Measurements from ENCODE around the gene TMEM220.
"Not testable (repeated sequence)": the region's sequence is repeated elsewhere in the genome, so short reads cannot be mapped to it uniquely, and the experiment has no call there.

TMEM220 gene

DNA sequence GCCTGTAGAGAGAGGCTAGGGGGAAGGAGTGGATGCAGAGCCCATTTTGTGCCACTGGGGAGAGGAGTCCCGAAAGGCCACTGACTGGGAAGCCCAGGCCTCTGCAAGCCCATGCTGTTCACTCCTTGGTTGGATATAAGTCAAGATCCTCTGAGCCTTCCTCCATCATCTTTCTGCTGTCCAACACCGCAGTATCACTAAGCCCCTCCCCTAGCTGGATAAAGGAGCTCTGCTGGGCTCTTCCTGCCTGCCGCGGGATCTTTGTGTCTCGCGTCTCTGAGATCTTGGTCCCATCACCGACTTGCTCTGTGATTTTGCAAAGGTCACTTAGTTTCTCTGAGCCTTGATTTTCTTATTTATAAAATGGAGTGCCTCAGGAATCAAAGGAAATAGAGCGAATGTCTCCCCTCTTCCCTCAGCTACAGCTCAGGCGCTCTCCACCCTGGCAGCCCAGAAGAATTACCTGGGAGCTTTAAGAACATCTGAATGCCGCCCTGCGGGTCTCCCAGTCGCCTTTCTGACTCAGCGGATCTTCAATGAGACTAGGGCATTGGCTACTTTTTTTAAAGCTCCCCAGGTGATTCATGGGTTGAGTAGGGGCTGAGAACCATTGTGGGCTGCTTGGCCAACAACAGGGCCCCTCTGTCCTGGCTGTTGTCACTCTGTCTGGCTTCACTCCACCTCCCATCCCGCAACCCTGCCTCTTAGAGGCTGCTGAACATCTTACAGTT, 25.2 kb upstream of the TMEM220 start:
- DNase-seq (ENCODE audit: low read depth in 2 of 2): no peak

DNA sequence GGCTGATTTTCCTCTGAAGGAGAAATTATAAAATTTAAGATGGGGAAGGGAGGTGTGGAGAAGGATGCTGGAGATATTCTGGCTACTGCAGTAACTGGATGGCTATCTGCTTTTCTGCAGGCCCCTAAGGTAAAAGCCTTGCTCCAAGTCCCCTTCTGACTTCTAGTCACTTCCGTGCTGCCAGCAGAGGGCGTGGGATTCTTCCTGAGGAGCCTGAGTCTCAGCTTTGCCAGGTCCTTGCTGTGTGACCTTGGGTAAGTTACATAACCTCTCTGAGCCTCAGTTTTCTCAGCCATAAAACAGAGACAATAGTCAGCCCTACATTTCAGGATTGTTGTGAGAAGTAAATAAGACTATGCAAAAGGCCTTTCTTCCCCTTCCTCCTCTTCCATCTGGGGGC, 24.3 kb upstream of the TMEM220 start:
- no peak for DNase-seq (ENCODE audit: low read depth in 2 of 2)

DNA sequence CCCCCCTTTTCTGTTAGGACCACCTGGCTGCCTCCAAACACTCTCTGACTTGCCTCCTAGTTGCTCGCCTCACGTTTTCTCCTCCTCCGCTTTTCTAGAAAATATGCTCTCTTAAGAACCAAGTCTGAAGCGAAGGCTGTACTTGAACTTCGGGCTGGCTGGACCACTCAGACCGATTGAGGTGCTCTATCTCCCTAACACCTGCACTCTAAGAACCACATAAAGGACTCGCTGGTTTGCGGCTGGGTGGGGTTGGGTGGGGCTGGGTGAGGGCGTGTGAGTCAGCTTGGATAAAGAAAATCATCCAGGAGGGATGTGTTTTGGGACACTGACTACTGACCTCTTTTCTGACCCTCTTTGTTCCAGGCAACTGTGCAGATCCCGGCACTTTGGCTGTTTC, 22.9 kb upstream of the TMEM220 start:
- no peak for DNase-seq (ENCODE audit: low read depth in 2 of 2)

DNA sequence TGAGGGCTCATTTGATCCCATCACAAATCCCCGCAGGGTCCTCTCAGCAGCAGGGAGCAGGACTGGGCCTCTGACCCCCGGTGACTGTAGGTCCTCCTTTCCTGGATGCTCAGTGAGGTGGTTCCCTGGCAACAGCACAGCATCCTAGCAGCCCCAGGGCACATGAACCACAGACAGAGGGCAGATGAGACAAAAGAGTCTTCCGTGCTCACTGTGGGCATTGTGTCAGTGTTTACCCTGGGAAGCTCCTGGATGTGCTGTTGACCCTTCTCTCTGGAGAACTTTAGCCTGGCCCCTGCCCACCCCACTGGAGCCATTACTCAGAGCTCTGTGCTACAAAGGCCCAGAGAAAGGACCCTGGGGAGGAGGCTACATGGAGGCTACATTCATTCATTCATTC, 21.7 kb upstream of the TMEM220 start:
- no peak for DNase-seq (ENCODE audit: low read depth in 2 of 2)

DNA sequence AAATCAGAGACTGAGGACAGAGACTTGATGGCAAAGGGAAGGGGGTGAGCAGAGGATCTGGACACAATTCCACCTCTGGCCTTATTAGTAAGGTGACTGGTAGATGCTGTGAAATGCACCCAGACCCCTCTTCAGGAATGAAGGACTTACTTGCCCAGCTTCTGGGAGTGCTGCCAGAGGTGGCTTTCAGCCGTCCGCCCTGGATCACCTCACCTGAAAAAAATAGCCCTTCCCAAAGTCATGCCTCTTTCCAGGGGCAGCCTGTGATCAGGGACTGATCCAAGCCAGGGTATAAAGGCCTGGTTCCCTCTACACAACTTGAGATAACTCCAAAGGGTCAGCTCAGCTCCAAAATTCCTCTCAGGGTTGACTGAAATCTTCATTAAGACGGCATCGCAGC, 20.4 kb upstream of the TMEM220 start:
- no peak for DNase-seq (ENCODE audit: low read depth in 2 of 2)

GRCh38 chr17:10748531-10749181, 18.8 kb upstream of the TMEM220 start:
- no peak for DNase-seq (ENCODE audit: low read depth in 2 of 2)

DNA sequence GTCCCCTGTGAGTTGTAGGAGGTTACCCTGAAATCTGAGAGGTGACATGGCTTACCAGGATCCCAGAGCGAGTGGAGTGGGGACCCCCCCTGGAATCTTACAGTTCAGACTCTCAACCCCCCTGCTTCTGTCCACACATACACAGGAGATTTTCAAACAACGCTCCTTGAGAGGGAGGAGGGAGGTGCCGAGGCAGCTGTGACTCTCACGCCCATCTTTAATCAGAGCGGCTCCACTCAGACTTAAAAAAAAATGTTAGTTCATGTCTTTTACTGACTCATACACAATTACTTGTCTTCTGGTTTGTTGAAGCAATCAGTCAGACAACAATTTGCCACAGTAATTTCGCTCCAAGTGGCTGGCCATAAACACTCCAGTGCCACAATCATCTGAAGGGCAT, 15.4 kb upstream of the TMEM220 start:
- DNase-seq (ENCODE audit: low read depth in 2 of 2): no peak

DNA sequence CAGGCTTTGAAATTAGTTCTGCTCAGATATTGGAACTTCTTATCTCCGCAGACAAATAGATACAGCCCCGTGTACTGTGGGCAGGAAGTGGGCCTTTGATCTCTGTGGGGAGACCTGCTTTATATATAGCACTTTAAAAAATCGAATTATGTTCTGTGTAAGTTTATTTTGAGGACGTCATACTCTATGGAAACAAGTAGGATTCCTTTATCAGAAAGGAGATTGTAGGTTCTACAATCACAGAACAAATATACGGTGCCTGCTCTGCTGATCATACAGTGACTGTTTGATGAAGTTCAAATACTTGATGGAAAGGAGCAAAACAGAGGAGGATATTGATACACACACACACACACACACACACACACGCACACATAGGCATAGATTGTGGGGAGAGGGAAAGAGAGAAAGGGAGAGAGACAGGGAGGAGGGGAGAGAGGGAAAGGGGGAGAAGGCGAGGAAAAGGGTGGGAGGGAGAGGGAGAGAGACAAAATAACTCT, 14.7 kb upstream of the TMEM220 start:
- DNase-seq (ENCODE audit: low read depth in 2 of 2): no peak

DNA sequence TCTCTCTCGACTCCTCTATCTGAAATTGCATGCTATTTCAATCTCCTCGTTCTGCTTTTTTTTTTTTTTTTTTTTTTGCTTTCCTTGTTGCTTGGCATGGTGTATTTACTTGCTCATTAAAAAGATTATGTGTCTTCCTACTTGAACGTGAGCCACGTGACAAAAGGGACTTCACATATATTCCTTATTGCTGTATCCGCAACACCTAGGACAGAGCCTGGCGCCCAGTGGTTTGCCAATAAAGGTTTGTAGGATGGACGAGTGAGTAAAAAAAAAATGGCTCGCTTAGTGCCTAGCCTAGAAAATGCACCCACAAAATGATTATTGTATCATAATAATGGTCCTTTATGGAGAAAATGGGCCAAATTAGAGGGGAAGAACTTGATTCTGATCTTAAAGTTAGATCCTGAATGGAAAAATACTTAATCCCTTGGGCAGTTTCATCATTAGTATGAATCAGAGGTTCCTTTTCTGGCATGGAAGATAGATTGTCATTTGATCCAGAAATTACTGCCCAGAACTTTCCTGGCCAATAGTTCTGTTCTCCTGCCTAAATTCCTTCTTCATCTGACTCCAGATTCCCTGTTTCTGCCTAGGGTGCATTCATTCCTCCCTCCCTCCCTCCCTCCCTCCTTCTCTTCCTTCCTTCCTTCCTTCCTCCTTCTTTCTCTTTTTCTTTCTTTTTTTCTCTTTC, 13.6 kb upstream of the TMEM220 start:
- DNase-seq (ENCODE audit: low read depth in 2 of 2): no peak

- DNase-seq (ENCODE audit: low read depth in 2 of 2): no peak
Observed at GRCh38 chr17:10742431-10742830, 12.6 kb upstream of the TMEM220 start.

DNA sequence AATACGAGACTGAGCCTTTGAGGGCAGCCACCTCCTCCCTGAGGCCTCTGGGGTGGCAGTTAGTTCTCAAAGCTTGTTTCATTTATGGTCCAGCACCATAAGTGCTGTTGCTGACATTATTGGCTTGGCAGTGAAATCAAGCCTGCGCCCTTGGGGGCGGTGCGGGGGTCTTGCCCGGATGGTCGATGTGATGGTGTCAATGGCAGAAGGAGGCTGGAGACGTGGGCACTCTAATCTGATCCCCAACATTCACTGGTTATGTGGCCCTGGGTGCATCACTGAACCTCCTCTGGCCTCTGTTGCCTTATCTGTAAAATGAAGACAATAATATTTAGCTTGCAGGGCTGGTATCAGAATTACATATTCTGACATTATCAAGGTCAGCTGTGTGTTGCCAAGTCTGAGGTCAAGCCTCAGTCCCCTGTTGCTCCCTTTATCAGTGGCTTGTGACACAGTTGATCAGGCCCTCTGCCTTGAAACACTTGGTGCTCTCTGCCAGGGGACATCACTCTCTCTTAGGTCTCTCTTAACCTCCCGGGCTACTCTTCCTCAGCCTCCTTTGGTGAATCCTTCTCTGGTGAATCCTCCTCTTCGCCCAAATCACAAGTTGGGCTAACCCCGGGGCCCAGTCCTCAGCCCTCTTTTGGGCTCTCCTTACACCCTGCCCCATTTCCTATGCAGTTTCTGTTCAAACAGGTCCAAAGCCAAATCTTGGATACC, 11.8 kb upstream of the TMEM220 start:
- DNase-seq (ENCODE audit: low read depth in 2 of 2): no peak

DNA sequence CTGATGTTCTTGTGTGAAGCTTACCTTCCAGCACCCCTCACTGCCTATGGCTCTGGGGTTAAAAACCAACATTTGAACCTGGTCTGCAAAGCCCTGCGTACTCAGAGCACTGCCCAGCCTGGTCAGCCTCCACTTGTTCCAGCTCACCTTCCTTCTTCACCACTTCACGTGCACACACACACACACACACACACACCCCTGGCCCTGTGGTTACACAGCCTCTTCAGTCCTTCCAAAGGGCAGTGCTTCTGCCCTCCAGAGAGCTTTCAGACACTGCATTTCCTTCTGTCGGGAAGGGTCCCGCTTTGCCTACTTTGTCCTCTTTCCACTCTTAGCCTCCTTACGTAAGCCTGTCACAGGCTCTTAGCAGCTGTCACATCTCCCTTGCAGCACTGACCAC, 9.6 kb upstream of the TMEM220 start:
- no peak for DNase-seq (ENCODE audit: low read depth in 2 of 2)

GRCh38 chr17:10738521-10739258, 8.9 kb upstream of the TMEM220 start:
- DNase-seq (ENCODE audit: low read depth in 2 of 2): no peak

- DNase-seq (ENCODE audit: low read depth in 2 of 2): no peak
Observed at GRCh38 chr17:10737736-10738135, 7.9 kb upstream of the TMEM220 start.

GRCh38 chr17:10737168-10737622, 7.4 kb upstream of the TMEM220 start:
- no peak for DNase-seq (ENCODE audit: low read depth in 2 of 2)

GRCh38 chr17:10735821-10736220, 6.0 kb upstream of the TMEM220 start:
- DNase-seq (ENCODE audit: low read depth in 2 of 2): no peak

- DNase-seq (ENCODE audit: low read depth in 2 of 2): no peak
Observed at GRCh38 chr17:10735251-10735650, 5.4 kb upstream of the TMEM220 start.

DNA sequence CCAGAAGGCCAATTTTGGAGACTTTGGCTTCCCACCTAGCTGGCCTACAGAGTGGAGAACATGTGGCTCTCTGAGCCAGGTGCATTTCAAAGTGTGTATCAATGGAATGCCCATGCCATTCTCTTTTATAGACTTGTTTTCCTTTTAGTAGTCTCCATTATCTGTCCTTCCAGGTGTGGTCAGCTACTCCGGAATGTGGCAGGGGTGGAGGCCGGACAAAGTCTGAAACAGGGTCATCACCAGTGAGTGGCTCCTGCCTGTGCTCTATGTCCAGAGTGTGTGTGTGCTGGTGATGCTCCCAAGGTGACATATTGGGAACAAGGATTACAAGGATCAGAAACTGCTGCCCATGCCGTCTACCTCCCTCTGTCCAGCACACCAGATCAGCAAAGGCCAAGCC, 3.8 kb upstream of the TMEM220 start:
- no peak for DNase-seq (ENCODE audit: low read depth in 2 of 2)

GRCh38 chr17:10732121-10732520, 2.3 kb upstream of the TMEM220 start:
- not testable (repeated sequence) for DNase-seq (ENCODE audit: low read depth in 2 of 2)

- no peak for DNase-seq (ENCODE audit: low read depth in 2 of 2)
Observed at GRCh38 chr17:10731408-10731879, 1.6 kb upstream of the TMEM220 start.

- not testable (repeated sequence) for DNase-seq (ENCODE audit: low read depth in 2 of 2)
Observed at GRCh38 chr17:10730247-10730646, 424 bp upstream of the TMEM220 start.

Measured in stimulated activated CD4-positive, alpha-beta T cell treated with anti-CD3 and anti-CD28 coated beads, Interleukin-1b, Interleukin-23, amount 100 ng/mL, for 4 hours (primary cell).